Adrenal gland (tissue), 12 donors: ENCODE data around the gene SPINDOC. TPM values are rescaled to one million over a fixed set of nuclear protein-coding genes. Genes with fewer than 3 reads are reported as not detected.
A peak's percentile ranks its signal among the peaks of the same experiment; 100 is the strongest.
"Not testable (repeated sequence)": the region's sequence is repeated elsewhere in the genome, so short reads cannot be mapped to it uniquely, and the experiment has no call there.

Experiments used
- DNase-seq, 7 donors: peaks; one replicate each; pipeline ENCODE4 v3.0.0-alpha.2; 2019 to 2020
- H3K27ac ChIP-seq, 5 donors: fragments of 200-600 bp; sonication (generic) in 4 of 5; 1 replicate in 3 of 5; 2 replicates in 2 of 5; pipeline versions ENCODE4 v1.5.1 to v1.8.0; 2016 to 2020; ENCODE audit warnings: mild to moderate bottlenecking in 1 of 5
- H3K27me3 ChIP-seq: fragments of 200-600 bp; 2 replicates; pipeline ENCODE4 v1.8.0; 2021
- H3K36me3 ChIP-seq, 2 donors: fragments of 200-600 bp; replicated peaks in 1 of 2; 1 replicate in 1 of 2; 2 replicates in 1 of 2; pipeline versions ENCODE4 v1.5.1 to v1.8.0; 2018 to 2022
- H3K4me1 ChIP-seq, 2 donors: fragments of 200-600 bp; replicated peaks in 1 of 2; 1 replicate in 1 of 2; 2 replicates in 1 of 2; pipeline versions ENCODE4 v1.5.1 to v1.8.0; 2018 to 2021
- H3K4me3 ChIP-seq, 4 donors: fragments of 200-600 bp; sonication (generic) in 3 of 4; one replicate each; pipeline ENCODE4 v1.5.1; 2016 to 2018
- H3K9me3 ChIP-seq, 3 donors: fragments of 200-600 bp; sonication (generic) in 1 of 3; replicated peaks in 1 of 3; 1 replicate in 2 of 3; 2 replicates in 1 of 3; pipeline versions ENCODE4 v1.5.1 to v1.8.0; 2016 to 2021
- POLR2A ChIP-seq, 2 donors: fragments of 450-650 bp; IDR thresholded peaks; one replicate each; pipeline ENCODE4 v1.6.1; 2017; ENCODE audit warnings: antibody characterized with exemption in 2 of 2, mild to moderate bottlenecking in 2 of 2, moderate library complexity in 1 of 2
- WGBS, 4 donors: extraction: QIAGEN DNeasy Blood & Tissue Kit in 2 of 4; methylation state at CpG; one replicate each; pipeline versions ENCODE4 v1.1.5 to v1.1.7; 2013 to 2017; 5-methylcytosine and 5-hydroxymethylcytosine counted together
- intact Hi-C, 2 donors: fragments of 100-400 bp; cut with DNase I; formaldehyde crosslinking; loops; one replicate each; pipeline versions ENCODE4 v1.14.1 to v1.15.0; 2022 to 2023
- polyA plus RNA-seq, 3 donors: library from polyadenylated mRNA; stranded (reverse); fragments of 200-250 nt in 2 of 3; fragments of 350-450 nt in 1 of 3; fragmentation: Illumina TruSeq in 1 of 3; extraction: RNeasy Lipid Tissue Mini Kit (QIAGEN cat#74804) in 1 of 3; gene quantifications; one replicate each; pipeline ENCODE4 v1.2.3, GENCODE V29; 2013 to 2014
- total RNA-seq, 9 donors: library from RNA; depleted of rRNA in 4 of 9; stranded (reverse); fragments of >200 nt in 4 of 9; fragments of 120-200 nt in 1 of 9; fragmentation: NEBNext Ultra II Directional in 1 of 9; extraction: Animal tissue kit (Norgen Biotek cat#: 25700) in 1 of 9; gene quantifications; one replicate each; pipeline versions ENCODE4 v1.1.0 to v1.2.4, GENCODE V29; 2013 to 2023
- TF ChIP-seq, protein P1 (sequence below), 6 experiments: fragments of 450-650 bp in 4 of 6; fragments of 200-600 bp in 2 of 6; sonication (generic) in 1 of 6; IDR thresholded peaks; 1 replicate in 5 of 6; 2 replicates in 1 of 6; pipeline versions ENCODE4 v1.5.1 to v1.8.0; 2016 to 2021; ENCODE audit warnings: antibody characterized with exemption in 6 of 6, mild to moderate bottlenecking in 2 of 6, moderate library complexity in 1 of 6
- donor health status: healthy with polysubstance abuse.
- donor health status: Bipolar disorder and iron deficiency.
- donor health status: DM: yes; HTN: yes; CAD: no.
- donor health status: DM: no; HTN: no; CAD: no.
- donor health status: DM: no; HTN: no; CAD: no.
- donor health status: DM: yes; HTN: yes; CAD: no.

The SPINDOC gene
- total and polyA plus RNA-seq, 12 donors = 4.5 to 19.2 (median 10.9) TPM

DNA sequence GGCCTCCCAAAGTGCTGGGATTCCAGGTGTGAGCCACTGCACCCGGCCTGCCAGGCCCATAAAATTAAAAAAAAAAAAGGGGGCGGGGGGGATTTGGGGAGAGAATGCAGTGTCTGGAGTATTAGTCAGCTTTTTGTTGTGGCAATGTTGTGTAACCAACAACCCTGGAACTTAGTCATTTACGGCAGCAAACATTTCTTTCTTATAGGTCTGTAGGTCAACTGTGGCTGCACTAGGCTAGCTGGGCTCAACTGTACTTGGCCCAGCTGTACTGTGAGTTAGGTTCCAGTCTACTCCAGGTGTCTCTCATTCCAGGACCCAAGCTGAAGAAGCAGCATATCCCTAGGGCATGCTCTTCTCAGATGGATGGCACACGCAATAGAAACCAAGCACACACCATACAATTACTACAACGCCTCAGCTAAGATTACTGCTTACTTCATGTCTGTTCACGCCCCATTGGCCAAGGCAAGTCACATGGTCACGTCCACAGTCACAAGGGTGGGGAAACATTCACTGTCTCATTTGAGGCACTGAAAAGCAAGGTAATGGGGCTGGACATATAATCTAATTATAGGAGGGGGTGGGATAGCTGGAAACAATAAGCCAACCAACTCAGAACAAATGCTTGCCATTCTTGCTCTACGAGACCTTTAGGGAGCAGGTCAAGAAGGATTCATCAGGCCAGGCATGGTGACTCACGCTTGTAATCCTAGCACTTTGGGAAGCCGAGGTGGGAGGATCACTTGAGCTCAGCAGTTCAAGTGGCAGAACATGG lies 10.4 kb upstream of the SPINDOC start:
- Histone ChIP-seq H3K27me3 (no peaks in the 10 kb centered on the region), H3K4me1 (no peaks in the 10 kb centered on the region), H3K36me3 (no peaks in the 10 kb centered on the region), H3K27ac (no peak overlapping the region), H3K9me3 (no peaks in the 10 kb centered on the region), H3K4me3 (no peak overlapping the region)
- intact Hi-C loops = no loop called here
- WGBS, 4 donors = 78 to 84% (median 83%) methylated on average over 10 of the region's 10 CpGs
- no peak for TF ChIP-seq POLR2A (IDR thresholded peaks at IDR 0.05)
- TF ChIP-seq, protein P1, sequence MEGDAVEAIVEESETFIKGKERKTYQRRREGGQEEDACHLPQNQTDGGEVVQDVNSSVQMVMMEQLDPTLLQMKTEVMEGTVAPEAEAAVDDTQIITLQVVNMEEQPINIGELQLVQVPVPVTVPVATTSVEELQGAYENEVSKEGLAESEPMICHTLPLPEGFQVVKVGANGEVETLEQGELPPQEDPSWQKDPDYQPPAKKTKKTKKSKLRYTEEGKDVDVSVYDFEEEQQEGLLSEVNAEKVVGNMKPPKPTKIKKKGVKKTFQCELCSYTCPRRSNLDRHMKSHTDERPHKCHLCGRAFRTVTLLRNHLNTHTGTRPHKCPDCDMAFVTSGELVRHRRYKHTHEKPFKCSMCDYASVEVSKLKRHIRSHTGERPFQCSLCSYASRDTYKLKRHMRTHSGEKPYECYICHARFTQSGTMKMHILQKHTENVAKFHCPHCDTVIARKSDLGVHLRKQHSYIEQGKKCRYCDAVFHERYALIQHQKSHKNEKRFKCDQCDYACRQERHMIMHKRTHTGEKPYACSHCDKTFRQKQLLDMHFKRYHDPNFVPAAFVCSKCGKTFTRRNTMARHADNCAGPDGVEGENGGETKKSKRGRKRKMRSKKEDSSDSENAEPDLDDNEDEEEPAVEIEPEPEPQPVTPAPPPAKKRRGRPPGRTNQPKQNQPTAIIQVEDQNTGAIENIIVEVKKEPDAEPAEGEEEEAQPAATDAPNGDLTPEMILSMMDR (IDR thresholded peaks at IDR 0.05) = no peak
- no peak for DNase-seq

DNA sequence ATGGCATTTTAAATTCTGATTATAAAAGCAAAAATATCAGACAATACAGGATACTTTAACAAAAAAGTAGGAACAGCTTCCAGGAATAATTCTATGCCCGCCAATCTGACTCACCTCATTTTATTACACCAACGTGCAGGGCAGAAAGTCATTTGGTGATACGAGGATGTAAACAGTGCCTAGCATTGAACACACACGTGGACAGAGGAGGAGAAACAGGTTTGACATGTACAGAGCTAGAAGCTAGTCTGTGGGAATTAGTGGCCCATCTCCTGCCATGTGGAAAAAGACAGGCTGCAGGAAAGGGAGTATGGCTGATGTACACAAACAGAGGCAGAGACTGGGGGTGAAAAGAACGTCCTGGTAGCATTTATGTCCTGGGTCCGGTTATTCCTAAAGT lies 9.0 kb upstream of the SPINDOC start:
- 76 to 90% (median 85%) methylated on average over 6 of the region's 6 CpGs for WGBS, 4 donors
- H3K36me3 ChIP-seq = no peaks in the 10 kb centered on the region
- H3K4me3 ChIP-seq = no peak overlapping the region
- intact Hi-C loops = no loop called here
- H3K27me3 ChIP-seq = no peaks in the 10 kb centered on the region
- DNase-seq = no peak
- no peak for TF ChIP-seq POLR2A (IDR thresholded peaks at IDR 0.05)
- TF ChIP-seq, protein P1 (IDR thresholded peaks at IDR 0.05) = no peak
- no peak overlapping the region for H3K27ac ChIP-seq
- H3K9me3 ChIP-seq = no peaks in the 10 kb centered on the region
- no peaks in the 10 kb centered on the region for H3K4me1 ChIP-seq

DNA sequence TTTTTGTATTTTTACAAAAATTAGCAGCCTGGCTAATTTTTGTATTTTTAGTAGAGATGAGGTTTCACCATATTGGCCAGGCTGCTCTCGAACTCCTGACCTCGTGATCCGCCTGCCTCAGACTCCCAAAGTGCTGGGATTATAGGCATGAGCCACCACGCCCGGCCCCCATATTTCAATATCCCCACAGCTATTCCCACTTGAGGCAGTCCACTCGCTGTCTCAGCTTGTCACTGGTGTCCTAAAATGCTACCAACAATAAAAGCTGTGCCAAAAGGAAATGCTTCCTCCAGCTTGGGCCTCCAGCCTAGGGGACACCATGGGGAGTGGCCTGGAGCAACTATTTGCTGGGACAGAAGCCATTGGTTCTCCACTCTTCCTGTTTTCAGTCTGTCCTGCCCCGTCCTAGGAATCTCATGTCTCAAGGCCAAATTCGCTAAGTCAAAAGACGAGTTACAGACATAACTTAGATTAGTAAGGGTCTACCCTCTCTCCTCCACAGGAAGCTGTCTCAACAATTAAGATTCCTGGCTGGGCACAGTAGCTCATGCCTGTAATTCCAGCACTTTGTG lies 7.3 kb upstream of the SPINDOC start:
- no peaks in the 10 kb centered on the region for H3K36me3 ChIP-seq
- no peaks in the 10 kb centered on the region for H3K9me3 ChIP-seq
- H3K27ac ChIP-seq = peak overlapping the region in 1 of 5 donors; percentile 74
- TF ChIP-seq, protein P1 (IDR thresholded peaks at IDR 0.05) = no peak
- no peak for TF ChIP-seq POLR2A (IDR thresholded peaks at IDR 0.05)
- H3K27me3 ChIP-seq = no peaks in the 10 kb centered on the region
- WGBS, 4 donors = 59 to 66% (median 62%) methylated on average over 9 of the region's 9 CpGs
- no peaks in the 10 kb centered on the region for H3K4me1 ChIP-seq
- intact Hi-C loops = no loop called here
- H3K4me3 ChIP-seq = no peak overlapping the region
- DNase-seq = peak; percentile 21 to 81 (median 42)

DNA sequence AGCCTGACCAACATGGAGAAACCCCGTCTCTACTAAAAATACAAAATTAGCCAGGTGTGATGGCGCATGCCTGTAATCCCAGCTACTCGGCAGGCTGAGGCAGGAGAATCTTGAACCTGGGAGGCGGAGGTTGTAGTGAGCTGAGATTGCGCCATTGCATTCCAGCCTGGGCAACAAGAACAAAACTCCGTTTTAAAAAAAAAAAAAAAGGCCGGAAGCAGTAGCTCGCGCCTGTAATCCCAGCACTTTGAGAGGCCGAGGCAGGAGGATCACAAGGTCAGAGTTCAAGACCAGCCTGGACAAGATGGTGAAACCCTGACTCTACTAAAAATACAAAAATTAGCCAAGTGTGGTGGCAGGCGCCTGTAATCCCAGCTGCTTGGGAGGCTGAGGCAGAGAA lies 2.9 kb upstream of the SPINDOC start:
- H3K9me3 ChIP-seq, DNase-seq, H3K27ac ChIP-seq, H3K36me3 ChIP-seq, H3K27me3 ChIP-seq, H3K4me3 ChIP-seq, intact Hi-C loops: not testable (repeated sequence)
- WGBS, 4 donors = 82 to 91% (median 88%) methylated on average over 11 of the region's 11 CpGs
- peaks cover 0 to 21% of the 10 kb centered on the region in 2 donors for H3K4me1 ChIP-seq
